NCI-H2227 (cell line): ENCODE data around the gene SDR42E2.
"Not testable (repeated sequence)": the region's sequence is repeated elsewhere in the genome, so short reads cannot be mapped to it uniquely, and the experiment has no call there.

ENCODE experiments used
- DNase-seq: peaks from one replicate; lab custom pipeline; 2025; ENCODE audit not compliant: unreplicated experiment; lab: John Stamatoyannopoulos, UW

SDR42E2 gene

DNA sequence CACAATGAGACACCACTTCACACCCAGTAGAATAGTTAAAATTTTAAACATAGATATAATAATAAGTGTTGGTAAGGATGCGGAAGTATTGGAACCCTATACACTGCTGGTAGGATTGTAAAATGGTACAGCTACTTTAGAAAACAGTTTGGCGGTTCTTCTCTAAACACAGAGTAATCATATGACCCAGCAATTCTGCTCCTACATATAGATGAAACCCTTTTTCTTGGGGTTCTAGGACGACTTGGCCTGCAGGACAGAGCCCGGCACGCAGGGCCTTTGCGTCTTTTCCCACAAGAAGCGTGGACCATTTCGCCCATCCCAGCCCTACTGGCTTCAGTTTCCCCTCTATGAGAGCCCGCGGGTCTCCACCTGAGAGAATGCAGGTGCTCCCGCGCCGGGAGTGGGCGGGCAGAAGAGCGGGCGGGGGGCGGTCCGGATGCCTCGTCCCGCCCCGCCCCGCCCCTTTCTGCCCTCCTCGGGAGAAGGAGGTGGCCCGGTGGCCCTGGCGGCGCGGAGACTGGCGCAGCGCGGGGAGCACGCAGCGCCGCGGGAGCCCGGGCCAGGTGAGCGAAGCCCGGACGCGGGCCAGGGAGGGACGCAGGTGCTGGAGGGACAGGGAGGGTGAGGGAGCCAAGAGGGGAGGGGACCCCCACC lies at the start of gene SDR42E2:
SDR42E2 (plus strand) TSS at position 508 of the 657 bp plus-strand sequence. CDS start 3,077 bp downstream, outside the sequence.
- DNase-seq: peak; percentile 50

DNA sequence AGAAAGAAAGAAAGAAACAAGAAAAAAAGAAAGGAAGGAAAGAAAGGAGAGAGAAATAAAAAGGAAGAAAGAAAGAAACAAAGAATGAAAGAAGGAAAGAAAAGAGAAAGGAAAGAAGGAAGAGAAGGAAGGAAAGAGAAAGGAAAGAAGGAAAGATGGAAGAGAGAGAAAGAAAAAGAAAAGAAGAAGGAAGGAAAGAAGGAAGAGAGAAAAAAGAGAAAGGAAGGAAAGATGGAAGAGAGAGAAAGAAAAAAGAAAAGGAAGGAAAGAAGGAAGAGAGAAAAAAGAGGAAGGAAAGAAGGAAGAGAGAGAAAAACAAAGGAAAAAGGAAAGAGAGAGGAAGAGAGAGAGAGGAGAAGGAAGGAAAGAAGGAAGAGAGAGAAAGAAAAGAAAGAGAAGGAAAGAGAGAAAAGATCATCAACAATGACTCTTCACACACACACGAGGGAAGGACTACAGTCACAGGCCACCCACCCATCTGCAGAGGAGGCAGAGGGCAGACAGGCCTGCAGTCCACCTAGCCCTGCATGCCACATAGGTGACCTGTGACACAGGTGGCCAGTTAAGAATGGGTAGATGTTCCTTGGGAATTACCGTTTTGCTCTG lies 46.1 kb upstream of the SDR42E2 start:
- DNase-seq: no peak

DNA sequence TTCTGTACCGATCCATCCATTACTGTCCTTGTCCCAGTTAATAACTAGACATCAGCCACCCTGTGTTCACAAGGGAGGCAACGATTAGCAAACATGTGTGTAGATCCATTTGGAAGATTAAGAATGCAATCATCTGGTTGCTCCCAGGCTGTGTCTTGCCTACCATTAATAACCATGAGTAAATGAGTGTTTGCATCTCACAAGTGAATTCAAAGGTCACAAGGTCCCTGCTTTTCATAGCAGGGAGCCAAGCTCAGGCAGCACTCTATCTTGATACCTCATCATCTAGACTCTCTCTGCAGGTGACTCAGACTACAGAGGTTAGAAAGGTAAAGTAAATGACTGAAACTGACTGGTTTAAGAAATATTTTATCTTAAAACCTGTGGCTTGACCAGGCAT lies 44.7 kb upstream of the SDR42E2 start:
- DNase-seq: peak; percentile 83

DNA sequence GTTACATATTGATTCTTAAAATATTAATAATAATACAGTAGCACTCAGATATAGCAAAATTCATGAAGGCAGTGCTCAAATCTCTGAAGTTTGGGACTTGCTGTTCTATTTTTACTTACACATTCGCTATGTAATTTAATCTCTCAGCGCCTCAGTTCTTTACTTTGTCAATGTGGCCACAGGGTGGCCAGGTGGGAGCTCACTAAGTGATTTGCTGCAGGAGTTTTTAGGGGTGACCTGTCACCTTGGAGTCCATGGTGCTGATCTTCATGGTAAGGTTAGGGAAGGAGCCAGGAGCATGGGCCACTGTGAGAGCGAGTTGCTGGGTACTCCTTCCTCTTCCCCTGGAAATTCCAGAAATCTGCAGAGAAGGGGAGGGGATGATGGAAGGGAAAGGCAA lies 41.9 kb upstream of the SDR42E2 start:
- no peak for DNase-seq

DNA sequence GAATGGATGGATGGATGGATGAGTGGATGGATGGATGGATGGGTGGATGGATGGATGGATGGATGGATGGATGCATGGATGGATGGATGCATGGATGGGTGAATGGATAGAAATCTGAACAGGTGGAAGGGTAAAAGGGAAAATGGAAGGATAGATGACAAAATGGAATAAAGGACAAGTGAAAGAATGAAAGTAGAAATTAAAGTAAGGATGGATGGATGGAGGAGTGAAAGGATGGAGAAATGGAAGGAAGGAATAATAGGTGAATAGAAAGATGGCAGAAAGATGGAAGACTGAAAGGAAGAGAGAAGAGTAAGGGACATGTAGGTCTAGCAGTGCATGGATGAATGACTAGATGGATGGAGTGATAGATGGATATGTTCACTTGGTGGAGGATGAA lies 40.1 kb upstream of the SDR42E2 start:
- no peak for DNase-seq

DNA sequence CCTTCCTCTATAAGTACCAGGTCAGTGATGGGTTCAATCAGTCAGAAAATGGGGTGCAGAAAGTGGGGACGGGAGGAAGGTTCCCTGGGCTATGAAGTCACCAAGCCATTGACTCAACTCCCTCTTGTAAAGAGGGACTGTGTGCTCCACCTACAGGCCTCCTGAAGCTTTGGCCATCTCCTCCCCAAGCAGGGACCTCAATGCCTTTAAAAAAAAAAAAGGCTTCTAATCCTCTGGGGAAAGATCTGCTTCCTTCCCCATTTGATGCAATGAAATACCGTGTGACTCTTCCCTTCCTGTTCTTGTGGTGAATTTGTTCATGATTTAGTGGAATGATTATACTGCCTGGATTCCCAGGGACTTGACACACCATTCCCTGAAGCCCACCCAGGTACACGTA lies 39.2 kb upstream of the SDR42E2 start:
- no peak for DNase-seq

DNA sequence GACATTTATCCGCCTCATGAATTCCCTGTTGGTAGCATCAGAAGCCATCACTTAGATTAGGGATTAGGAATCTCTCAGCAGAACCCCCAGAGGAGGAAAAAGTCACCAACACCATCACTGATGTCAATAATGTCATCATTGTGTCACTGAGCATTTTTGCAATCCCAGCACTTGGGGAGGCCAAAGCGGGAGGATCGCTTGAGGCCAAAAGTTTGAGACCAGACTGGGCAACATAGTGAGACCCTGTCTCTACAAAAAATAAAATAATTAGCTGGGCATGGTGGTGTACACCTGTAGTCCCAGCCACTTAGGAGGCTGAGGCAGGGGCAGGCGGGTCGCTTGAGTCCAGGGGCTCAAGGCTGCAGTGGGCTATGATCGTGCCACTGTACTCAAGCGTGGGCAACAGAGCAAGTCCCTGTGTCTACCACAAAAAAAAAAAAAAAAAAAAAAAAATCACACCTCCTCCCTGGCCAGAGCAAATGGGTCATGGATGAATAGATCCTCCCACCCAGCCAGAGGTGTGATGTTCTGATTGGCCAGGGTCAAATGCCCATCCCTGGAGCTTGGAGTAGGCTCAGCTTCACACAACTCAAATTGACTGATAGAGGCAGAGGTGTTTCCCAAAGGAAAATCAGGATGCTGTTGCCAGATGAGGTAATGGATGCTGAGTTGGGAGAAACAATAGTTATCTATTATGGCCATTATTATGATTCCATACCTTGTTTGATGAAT lies 38.4 kb upstream of the SDR42E2 start:
- no peak for DNase-seq

DNA sequence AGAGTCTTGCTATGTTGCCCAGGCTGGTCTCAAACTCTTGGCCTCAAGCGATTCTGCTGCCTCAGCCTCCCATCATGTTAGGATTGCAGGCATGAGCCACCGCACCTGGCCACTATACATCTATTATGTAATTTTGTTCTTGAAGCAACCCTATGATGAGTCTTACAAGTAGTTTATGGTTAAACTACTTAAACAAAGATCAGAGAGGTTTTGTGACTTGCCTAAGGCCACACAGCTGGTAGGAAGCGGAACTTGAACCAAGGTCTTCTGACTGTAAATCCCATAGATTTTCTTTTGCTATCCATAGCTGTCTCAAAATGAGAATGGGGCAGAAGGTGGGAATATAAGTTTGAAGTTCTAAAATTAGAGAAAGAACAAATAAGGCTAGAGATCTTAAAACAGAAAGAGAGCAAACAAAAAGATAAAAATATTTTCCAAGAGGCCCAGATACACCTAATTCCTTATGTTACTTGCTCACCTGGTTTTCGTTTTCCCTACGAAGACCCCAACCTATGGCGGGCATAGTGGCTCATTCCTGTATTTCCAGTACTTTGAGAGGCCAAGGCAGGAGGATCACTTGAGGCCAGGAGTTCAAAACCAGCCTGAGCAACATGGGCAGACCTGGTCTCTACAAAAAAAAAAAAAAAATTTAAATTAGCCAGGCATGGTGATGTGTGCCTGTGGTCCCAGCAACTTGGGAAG lies 37.6 kb upstream of the SDR42E2 start:
- no peak for DNase-seq

DNA sequence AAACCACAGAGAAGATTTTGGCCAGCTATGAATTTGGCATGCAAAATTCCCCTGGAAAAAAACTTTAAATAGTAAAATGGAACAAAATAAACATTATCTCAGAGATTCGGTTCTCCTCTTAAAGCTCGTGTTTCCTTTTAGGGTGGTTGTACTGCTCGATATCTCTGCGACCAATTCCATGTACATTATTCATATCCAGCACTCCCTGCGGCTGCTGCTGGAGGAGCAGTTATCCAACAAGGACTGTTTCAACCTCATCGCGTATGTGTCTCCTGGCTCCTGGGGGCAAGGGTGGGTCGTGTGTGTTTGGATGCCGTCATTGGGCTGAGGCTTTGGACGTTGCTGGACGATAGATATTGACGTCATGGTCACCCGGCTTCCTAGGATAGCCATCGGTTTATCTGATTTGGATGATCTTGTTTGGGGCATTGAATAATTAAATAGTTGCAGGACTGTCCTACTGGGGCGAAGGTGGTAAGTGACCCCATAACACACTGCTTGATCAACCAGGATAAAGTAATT lies 36.2 kb upstream of the SDR42E2 start:
- DNase-seq: no peak

DNA sequence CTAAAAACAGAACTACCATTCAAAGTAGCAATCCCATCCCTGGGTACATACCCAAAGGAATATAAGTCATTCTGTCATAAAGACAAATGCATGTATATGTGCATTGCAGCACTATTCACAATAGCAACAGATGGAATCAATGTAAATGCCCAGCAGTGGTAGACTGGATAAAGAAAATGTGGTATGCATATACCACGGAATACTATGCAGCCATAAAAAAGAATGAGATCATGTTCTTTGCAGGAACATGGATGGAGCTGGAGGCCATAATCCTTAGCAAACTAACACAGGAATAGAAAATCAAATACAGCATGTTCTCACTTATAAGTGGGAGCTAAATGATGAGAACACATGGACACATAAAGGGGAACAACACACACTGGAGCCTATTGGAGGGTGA lies 33.8 kb upstream of the SDR42E2 start:
- not testable (repeated sequence) for DNase-seq

DNA sequence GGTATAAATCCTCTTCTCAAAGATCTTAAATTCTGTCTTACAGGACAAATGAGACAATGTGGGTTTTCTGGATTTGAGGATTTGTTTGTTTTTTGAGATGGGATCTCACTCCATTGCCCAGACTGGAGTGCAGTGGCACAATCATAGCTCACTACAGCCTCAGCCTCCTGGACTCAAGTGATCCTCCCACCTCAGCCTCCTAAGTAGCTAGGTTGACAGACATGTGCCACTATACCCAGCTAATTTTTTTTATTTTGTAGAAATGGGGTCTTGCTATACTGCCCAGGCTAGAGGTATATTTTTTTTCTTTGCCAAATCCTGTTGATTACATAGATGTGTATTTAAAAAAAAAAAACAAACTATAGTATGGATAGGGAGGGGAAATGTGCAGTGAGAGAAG lies 31.8 kb upstream of the SDR42E2 start:
- DNase-seq: no peak

DNA sequence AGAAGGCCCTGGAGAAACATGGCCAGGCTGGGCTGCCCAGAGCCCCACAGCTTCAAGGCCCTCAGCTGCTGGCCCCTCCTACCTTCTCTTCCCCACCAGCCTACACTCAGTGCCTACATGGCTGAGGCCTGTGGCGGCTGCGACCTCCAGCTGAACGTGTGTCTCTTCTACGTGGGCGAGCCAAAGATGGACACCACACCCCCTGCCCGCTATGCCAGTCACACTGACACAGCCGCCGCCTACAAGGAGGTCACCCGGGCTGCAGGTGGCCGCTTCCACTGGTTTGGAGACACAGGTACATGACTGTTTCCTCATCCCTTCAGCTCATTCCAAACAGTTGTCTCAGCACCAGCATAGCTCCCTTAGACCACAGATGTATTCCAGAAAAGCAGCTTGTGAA lies 29.5 kb upstream of the SDR42E2 start:
- DNase-seq: no peak

DNA sequence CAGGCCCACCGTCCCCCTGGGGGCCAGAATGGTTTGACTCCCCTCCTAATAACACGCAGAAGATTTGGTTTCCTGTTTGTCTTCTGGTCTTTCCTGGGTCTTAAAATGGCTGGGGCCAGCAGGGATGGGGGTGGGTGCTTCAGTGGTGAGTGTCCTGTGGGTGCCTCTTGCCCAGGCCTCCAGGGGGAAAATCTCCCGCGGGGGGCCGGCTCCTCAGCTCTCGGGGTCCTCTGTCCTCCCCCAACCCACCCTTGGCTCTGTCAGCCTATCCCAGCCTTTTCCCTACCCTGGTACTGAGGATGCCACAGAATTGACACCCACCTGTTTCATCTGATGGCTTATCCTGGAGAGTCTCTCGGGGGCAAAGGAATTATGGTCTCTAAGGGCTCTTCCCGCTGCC lies 23.8 kb upstream of the SDR42E2 start:
- no peak for DNase-seq

DNA sequence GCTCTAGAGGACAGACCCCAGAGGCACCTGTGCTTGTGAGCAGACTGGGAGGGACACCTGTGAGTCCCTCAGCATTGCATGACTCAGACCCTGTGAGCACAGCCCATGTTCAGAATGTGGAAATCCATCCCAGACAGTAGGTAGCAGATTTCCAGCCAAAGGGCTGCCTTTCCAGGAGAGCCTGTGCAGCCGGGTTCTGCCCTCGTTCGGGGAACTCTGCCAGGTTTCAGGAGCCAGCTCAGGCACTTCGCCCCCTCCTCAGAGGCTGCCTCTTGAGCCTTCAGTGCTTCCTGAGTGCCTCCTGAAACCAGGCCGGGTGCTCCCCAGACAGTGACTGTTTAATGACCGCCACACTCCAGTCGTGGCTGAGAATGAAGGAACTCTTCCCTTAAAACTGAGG lies 23.3 kb upstream of the SDR42E2 start:
- DNase-seq: no peak

DNA sequence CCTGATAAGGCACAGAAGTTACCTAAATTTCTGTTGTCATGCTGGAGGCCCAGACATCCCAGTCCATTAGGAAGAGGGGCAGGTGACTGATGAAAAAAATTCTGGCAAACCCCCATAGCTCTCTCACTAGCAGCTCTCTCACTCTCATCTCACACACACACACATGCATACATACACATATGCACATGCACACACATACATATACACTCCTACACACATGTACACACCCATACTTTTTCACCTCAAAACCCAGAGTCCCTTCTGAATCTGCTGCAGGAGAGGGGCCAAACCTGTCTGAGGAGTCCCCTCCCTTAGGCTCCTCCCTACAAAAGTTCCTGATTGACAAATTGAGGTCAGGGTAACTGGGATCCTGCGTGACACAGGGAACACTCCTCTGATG lies 22.6 kb upstream of the SDR42E2 start:
- no peak for DNase-seq

DNA sequence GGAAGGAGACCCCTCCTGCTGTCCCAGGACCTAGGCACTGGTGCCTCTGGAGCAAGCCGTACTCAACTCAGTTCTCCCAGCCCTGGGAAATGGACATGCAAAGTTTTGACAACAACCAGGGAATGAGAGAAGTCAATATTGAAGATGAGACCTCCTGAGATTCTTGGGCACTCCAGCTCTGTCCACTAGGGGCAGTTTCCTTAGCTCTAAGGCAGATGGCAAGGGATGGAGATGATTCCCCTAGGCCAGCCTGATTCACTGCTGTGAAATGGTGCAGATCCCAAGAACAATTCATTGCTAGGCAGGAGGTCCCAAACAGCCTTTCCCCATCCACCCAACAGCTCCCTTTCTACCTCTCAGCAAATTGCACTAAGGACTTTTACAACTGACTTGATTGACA lies 20.5 kb upstream of the SDR42E2 start:
- DNase-seq: peak; percentile 27

DNA sequence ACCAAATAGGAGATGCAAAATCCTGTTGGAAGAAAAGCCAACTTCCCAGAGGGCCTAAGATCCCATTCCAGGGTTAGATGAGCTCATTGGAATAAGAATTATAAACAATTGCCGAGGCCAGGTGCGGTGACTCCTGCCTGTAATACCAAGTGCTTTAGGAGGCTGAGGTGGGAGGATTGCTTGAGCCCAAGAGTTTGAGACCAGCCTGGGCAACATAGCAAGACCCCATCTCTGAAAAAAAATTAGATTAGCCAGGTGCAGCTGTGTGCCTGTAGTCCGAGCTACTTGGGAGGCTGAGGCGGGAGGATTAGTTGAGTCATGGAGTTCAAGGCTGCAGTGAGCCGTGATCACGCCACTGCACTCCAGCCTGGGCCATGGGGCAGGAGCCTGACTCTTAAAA lies 17.8 kb upstream of the SDR42E2 start:
- no peak for DNase-seq

DNA sequence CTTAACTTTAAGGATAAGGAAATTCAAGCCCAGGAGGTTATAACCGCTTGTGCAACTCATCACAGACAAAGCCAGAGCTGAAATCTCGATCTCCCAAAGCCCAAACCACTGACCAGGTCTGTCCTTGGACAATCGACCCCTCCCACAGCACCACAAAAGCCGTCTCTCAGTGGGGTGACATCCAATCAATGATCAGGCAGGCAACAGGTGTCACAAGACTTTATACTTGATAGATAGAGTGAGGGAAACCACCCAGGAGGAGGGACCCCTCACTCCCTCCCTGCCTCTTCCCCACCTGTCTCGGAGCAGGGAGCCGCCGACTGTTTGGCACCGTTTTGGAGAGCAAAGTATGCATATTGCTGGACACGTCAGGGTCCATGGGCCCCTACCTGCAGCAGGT lies 14.5 kb upstream of the SDR42E2 start:
- DNase-seq: no peak

DNA sequence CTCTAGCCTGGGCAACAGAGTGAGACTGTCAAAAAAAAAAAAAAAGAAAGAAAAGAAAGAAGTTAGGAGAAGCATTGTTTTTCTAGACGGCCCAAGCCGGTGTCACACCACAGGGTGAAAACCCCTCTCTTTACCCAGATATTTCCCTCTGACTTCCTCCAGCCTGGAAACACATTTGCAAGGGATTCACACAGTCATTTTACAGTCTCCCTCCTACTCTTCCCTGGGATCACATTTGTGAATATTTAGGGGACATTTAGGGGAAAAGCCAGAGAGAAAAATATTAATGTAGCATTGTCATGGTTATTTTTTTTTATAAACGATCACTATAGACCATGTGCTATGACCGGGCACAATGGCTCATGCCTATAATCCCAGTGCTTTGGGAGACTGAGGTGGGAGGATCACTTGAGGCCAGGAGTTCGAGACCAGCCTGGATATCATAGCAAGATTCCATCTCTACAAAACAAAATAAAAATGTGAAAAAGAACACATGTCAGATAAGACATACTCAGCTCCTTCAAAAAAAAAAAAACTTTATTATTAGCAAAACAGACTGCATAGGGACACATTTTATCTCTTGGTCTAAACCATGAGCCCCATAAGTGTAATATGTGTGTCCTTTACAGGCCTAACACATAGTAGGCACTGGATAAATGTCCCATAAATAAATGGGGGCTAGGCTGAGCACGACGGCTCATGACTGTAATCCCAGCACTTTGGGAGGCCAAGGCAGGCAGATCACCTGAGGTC lies 10.9 kb upstream of the SDR42E2 start:
- no peak for DNase-seq

DNA sequence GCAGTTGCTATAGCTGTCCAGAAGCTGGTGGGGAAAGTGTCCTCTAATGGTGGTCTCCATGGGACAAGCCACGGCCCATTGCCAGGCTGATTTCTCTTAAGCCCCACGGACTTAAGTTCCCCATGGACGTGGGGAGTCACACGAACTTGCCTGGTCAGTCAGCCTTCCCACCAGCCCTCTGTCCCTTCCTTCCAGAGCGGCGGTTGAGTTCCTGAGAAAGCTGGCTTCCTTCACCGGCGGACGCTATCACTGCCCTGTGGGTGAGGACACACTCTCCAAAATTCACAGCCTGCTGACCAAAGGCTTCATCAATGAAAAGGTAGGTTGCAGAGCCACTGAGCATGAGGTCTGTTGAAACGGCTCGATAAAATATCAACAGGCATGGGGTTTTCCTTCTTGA lies 10.0 kb upstream of the SDR42E2 start:
- no peak for DNase-seq

DNA sequence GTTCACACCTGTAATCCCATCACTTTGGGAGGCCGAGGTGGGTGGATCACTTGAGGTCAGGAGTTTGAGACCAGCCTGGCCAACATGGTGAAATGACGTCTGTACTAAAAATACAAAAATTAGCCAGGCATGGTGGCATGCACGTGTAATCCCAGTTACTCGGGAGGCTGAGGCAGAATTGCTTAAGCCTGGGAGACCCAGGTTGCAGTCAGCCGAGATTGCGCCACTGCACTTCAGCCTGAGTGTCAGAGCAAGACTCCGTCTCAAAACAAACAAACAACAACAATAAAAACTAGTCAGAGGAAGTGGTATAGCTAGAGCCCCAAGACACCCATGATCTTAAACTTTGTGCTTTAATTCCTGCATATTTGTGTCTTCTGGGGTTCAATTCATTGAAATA lies 9.2 kb upstream of the SDR42E2 start:
- DNase-seq: not testable (repeated sequence)
